ENCODE data around the gene SFRP5. TPM values are rescaled to one million over a fixed set of nuclear protein-coding genes. Genes with fewer than 3 reads are reported as not detected.

Gene SFRP5
- total RNA-seq, 2 donors from 2014 or later = not detected

DNA sequence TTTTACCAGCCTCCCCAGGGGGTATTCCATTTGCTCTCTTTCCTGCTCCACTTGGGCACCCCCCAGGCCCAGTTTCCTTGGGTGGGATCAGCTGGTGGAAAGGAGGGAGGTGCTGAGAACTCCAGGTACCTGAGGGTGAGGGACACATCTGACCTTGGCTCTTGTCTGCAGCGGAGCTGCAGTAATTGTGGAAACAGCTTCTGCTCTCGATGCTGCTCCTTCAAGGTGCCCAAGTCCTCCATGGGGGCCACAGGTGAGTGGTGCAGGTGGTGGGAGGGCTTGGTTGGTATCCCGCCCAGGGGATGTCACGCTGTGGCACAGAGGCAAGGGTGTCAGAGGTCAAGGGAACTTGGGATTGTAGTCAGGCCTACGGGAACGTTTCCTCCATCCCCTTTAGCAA lies 14.3 kb downstream of the SFRP5 start:
- Mint-ChIP-seq H3K27ac (no peak overlapping the region), H3K4me3 (no peak overlapping the region), H3K36me3 (ENCODE audit: low read depth) (peaks cover 8% of the 10 kb centered on the region), H3K4me1 (no peaks in the 10 kb centered on the region), H3K27me3 (no peaks in the 10 kb centered on the region)
- no peak for DNase-seq
- no peaks in the 10 kb centered on the region for H3K9me3 ChIP-seq (ENCODE audit: control insufficient read depth, low read length, poor library complexity, severe bottlenecking)
- ATAC-seq = no peak

GRCh38 chr10:97755718-97756117 lies 16.1 kb downstream of the SFRP5 start:
- H3K4me1 Mint-ChIP-seq = peaks cover 3% of the 10 kb centered on the region
- H3K9me3 ChIP-seq (ENCODE audit: control insufficient read depth, low read length, poor library complexity, severe bottlenecking) = no peaks in the 10 kb centered on the region
- H3K27me3 Mint-ChIP-seq = no peaks in the 10 kb centered on the region
- peaks cover 15% of the 10 kb centered on the region for H3K36me3 Mint-ChIP-seq (ENCODE audit: low read depth)
- H3K27ac Mint-ChIP-seq = no peak overlapping the region
- H3K4me3 Mint-ChIP-seq = no peak overlapping the region
- DNase-seq (no peak), ATAC-seq (no peak)

GRCh38 chr10:97754726-97755125 lies 17.1 kb downstream of the SFRP5 start:
- Mint-ChIP-seq H3K36me3 (ENCODE audit: low read depth) (peaks cover 15% of the 10 kb centered on the region), H3K4me1 (peaks cover 3% of the 10 kb centered on the region), H3K27me3 (no peaks in the 10 kb centered on the region), H3K27ac (no peak overlapping the region), H3K4me3 (no peak overlapping the region)
- ATAC-seq (no peak), DNase-seq (no peak)
- H3K9me3 ChIP-seq (ENCODE audit: control insufficient read depth, low read length, poor library complexity, severe bottlenecking) = no peaks in the 10 kb centered on the region

- no peaks in the 10 kb centered on the region for H3K27me3 Mint-ChIP-seq
- no peak overlapping the region for H3K4me3 Mint-ChIP-seq
- peaks cover 15% of the 10 kb centered on the region for H3K36me3 Mint-ChIP-seq (ENCODE audit: low read depth)
- ATAC-seq = no peak
- no peaks in the 10 kb centered on the region for H3K9me3 ChIP-seq (ENCODE audit: control insufficient read depth, low read length, poor library complexity, severe bottlenecking)
- peak overlapping the region; percentile 34 for H3K27ac Mint-ChIP-seq
- no peak for DNase-seq
- peaks cover 7% of the 10 kb centered on the region for H3K4me1 Mint-ChIP-seq
These were observed 18.8 kb downstream of the SFRP5 start for GRCh38 chr10:97752956-97753355.

GRCh38 chr10:97748116-97748515 lies 23.7 kb downstream of the SFRP5 start:
- Mint-ChIP-seq H3K36me3 (ENCODE audit: low read depth) (peaks cover 15% of the 10 kb centered on the region), H3K27me3 (no peaks in the 10 kb centered on the region), H3K4me3 (no peak overlapping the region), H3K4me1 (peaks cover 22% of the 10 kb centered on the region), H3K27ac (peak overlapping the region; percentile 27)
- ATAC-seq (no peak), DNase-seq (no peak)
- H3K9me3 ChIP-seq (ENCODE audit: control insufficient read depth, low read length, poor library complexity, severe bottlenecking) = no peaks in the 10 kb centered on the region

- DNase-seq (no peak), ATAC-seq (no peak)
- no peaks in the 10 kb centered on the region for H3K9me3 ChIP-seq (ENCODE audit: control insufficient read depth, low read length, poor library complexity, severe bottlenecking)
- Mint-ChIP-seq H3K4me1 (peaks cover 25% of the 10 kb centered on the region), H3K36me3 (ENCODE audit: low read depth) (peaks cover 15% of the 10 kb centered on the region), H3K4me3 (no peak overlapping the region), H3K27me3 (no peaks in the 10 kb centered on the region), H3K27ac (peak overlapping the region; percentile 27)
These were observed 24.2 kb downstream of the SFRP5 start for GRCh38 chr10:97747573-97747972.

GRCh38 chr10:97744405-97745035 lies 27.3 kb downstream of the SFRP5 start:
- no peaks in the 10 kb centered on the region for H3K27me3 Mint-ChIP-seq
- H3K4me3 Mint-ChIP-seq = no peak overlapping the region
- ATAC-seq (no peak), DNase-seq (no peak)
- no peak overlapping the region for H3K27ac Mint-ChIP-seq
- no peaks in the 10 kb centered on the region for H3K9me3 ChIP-seq (ENCODE audit: control insufficient read depth, low read length, poor library complexity, severe bottlenecking)
- H3K4me1 Mint-ChIP-seq = peaks cover 37% of the 10 kb centered on the region
- H3K36me3 Mint-ChIP-seq (ENCODE audit: low read depth) = peaks cover 12% of the 10 kb centered on the region

DNA sequence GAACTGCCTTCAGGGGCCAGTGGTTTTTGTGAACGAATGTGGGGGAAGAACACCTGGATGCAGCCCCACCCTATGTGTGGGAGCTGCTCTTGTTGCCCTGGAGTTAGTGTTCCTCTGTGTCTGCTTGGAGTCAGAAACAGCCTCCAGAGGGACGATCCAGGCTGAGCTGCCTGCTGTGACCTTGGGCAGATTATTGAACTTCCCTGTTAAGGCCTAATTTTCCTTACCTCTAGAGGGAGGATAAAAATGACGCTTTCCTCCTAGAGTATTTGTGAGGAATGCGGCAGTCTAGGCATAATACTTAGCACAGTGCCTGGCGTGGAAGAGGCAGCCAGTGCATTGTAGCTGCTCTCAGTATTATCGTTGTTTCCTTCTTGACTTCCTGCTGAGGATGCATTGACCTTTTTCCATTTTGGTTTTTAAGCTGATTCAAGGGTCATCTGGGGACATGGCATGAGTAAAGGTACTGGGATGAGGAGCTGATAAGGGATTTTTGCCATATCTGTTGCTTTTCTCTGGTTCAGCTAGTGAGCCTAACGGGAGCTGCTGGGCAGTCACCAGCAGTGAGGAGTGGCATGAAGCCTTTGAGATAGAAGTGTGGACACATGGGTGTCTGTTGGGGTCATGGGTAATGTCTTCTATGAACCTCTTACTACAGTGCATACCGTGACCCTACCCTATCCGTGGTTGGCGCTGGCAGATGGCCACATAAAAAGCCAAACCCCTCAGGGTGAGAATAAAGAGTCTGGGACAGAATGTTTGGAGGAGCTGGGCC lies 28.4 kb downstream of the SFRP5 start:
- Mint-ChIP-seq H3K36me3 (ENCODE audit: low read depth) (peaks cover 14% of the 10 kb centered on the region), H3K27me3 (no peaks in the 10 kb centered on the region), H3K4me3 (no peak overlapping the region), H3K27ac (no peak overlapping the region), H3K4me1 (peaks cover 35% of the 10 kb centered on the region)
- no peaks in the 10 kb centered on the region for H3K9me3 ChIP-seq (ENCODE audit: control insufficient read depth, low read length, poor library complexity, severe bottlenecking)
- ATAC-seq (no peak), DNase-seq (no peak)

DNA sequence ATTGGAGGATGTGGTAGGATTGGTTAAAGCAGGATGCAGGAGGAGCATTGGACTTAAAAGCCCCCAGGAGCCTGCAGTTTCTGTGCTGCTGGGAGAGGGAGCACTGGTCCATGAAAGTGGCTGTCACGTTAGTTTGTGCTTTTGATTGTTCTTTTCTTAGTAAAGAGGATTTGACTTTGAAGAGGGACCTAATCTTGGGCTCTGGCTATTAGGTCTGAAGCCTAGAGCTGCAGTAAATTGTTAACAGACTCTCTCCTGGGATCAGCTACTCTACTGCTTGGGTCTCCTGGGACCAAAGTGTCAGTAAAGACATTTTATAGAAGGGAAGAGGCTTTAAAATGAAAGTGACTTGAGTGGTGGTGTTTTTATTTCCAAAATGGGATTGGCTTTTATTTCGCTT lies 31.2 kb downstream of the SFRP5 start:
- H3K4me3 Mint-ChIP-seq = no peak overlapping the region
- peak overlapping the region; percentile 68 for H3K27ac Mint-ChIP-seq
- H3K36me3 Mint-ChIP-seq (ENCODE audit: low read depth) = peaks cover 16% of the 10 kb centered on the region

DNA sequence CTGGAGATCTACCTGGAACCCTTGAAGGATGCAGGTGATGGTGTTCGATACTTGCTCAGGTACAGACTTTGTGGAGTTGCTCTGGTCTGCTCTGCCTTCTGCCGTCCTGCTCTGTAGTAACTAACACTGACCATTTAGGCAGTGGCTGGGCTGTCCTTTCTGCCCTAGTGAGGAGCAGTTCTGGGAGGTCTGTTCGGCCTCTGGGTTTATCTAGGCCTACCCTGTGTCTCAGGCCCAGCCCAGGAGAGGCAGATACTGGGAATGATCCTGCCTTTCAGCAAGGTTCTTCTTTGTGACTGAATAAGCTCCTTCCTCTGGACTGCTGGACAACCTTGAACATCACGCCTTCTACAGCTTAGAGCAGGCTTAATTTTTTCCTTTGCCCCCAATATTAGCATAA lies 33.2 kb downstream of the SFRP5 start:
- peak overlapping the region; percentile 98 for H3K4me3 Mint-ChIP-seq
- H3K27me3 Mint-ChIP-seq = no peaks in the 10 kb centered on the region
- no peaks in the 10 kb centered on the region for H3K9me3 ChIP-seq (ENCODE audit: control insufficient read depth, low read length, poor library complexity, severe bottlenecking)
- peaks cover 9% of the 10 kb centered on the region for H3K36me3 Mint-ChIP-seq (ENCODE audit: low read depth)
- no peak overlapping the region for H3K27ac Mint-ChIP-seq
- ATAC-seq (no peak), DNase-seq (no peak)
- H3K4me1 Mint-ChIP-seq = peaks cover 40% of the 10 kb centered on the region

More for the DNA sequence above, 31.2 kb downstream of the SFRP5 start:
- ATAC-seq (no peak), DNase-seq (no peak)
- no peaks in the 10 kb centered on the region for H3K27me3 Mint-ChIP-seq
- H3K9me3 ChIP-seq (ENCODE audit: control insufficient read depth, low read length, poor library complexity, severe bottlenecking) = no peaks in the 10 kb centered on the region
- H3K4me1 Mint-ChIP-seq = peaks cover 49% of the 10 kb centered on the region

GRCh38 chr10:97737770-97738265 lies 34.0 kb downstream of the SFRP5 start:
- H3K9me3 ChIP-seq (ENCODE audit: control insufficient read depth, low read length, poor library complexity, severe bottlenecking) = no peaks in the 10 kb centered on the region
- peak overlapping the region; percentile 98 for H3K4me3 Mint-ChIP-seq
- ATAC-seq (peak; percentile 2), DNase-seq (no peak)
- peak overlapping the region; percentile 96 for H3K27ac Mint-ChIP-seq
- peaks cover 35% of the 10 kb centered on the region for H3K4me1 Mint-ChIP-seq
- no peaks in the 10 kb centered on the region for H3K27me3 Mint-ChIP-seq
- H3K36me3 Mint-ChIP-seq (ENCODE audit: low read depth) = peaks cover 9% of the 10 kb centered on the region

DNA sequence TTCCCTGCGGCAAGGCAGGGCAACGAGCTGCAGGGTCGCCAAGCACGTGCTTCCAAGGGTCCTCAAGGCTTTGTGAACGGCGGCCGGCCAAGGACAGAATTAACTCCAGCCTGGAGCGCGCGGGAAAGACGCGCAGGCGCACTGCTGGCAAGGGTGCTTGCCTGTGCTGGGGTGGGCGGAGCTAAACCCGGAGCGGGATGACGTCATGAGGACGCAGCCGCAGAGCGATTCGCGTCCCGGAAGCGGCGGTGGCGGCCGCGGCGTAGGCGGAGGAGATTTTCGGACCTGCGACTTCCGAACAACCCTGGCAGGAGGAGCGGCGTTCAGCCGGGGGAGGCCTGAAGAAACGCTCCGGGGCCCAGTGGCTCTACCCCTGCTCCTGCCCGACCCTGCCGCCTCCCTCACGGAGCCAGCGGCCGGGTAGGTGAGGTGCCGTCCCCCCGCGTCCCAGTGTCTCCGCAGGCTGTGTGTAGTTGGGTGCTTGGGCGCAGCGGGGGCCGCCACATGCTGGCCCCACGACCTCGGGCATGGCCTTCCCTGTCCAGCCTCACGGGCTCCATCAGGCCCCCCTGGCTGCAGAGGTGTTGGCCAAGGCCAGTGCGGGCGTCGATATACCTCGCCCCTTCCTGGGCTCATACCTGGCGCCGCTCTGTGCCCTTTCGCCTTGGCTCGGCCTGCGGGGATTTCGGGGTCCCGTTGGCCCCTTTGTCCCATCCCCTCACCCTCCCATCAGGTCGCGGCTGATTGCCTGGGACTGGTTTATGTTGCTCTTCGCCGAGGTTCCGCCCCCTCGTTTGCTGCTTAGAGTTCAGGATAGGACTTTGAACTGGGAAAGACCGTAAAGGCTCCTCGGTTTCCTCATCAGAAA lies 34.7 kb downstream of the SFRP5 start, which contains the start of gene ZFYVE27:
Gene ZFYVE27 (plus strand): TSS at position 227 of the 868 bp plus-strand sequence. CDS start 1,350 bp downstream, outside the sequence.
- ATAC-seq (peak; percentile 92), DNase-seq (peak; percentile 91 to 93 (median 92))
- H3K9me3 ChIP-seq (ENCODE audit: control insufficient read depth, low read length, poor library complexity, severe bottlenecking) = no peaks in the 10 kb centered on the region
- Mint-ChIP-seq H3K4me3 (peak within 1 kb of the TSS; percentile 98), H3K27ac (peak within 1 kb of the TSS; percentile 96), H3K36me3 (ENCODE audit: low read depth) (peaks cover 9% of the 10 kb centered on the region), H3K27me3 (no peaks in the 10 kb centered on the region), H3K4me1 (peaks cover 33% of the 10 kb centered on the region)

- Mint-ChIP-seq H3K27me3 (no peaks in the 10 kb centered on the region), H3K4me3 (peak overlapping the region; percentile 98), H3K36me3 (ENCODE audit: low read depth) (peaks cover 9% of the 10 kb centered on the region), H3K4me1 (peaks cover 32% of the 10 kb centered on the region), H3K27ac (peak overlapping the region; percentile 96)
- DNase-seq = no peak
- peak; percentile 13 for ATAC-seq
- no peaks in the 10 kb centered on the region for H3K9me3 ChIP-seq (ENCODE audit: control insufficient read depth, low read length, poor library complexity, severe bottlenecking)
These were observed 35.3 kb downstream of the SFRP5 start for GRCh38 chr10:97736403-97736901.

All from T-helper 17 cell (primary cell).